GM20431 (cell line): ENCODE data around the gene IFT25.

Source experiments
- in situ Hi-C: fragments of 300-500 bp; cut with MseI, MboI; formaldehyde crosslinking; loops from one replicate; pipeline ENCODE4 v1.15.0; 2020; ENCODE audit warnings: low sequenced_read_pairs; ENCODE audit not compliant: unreplicated experiment

Gene IFT25

DNA sequence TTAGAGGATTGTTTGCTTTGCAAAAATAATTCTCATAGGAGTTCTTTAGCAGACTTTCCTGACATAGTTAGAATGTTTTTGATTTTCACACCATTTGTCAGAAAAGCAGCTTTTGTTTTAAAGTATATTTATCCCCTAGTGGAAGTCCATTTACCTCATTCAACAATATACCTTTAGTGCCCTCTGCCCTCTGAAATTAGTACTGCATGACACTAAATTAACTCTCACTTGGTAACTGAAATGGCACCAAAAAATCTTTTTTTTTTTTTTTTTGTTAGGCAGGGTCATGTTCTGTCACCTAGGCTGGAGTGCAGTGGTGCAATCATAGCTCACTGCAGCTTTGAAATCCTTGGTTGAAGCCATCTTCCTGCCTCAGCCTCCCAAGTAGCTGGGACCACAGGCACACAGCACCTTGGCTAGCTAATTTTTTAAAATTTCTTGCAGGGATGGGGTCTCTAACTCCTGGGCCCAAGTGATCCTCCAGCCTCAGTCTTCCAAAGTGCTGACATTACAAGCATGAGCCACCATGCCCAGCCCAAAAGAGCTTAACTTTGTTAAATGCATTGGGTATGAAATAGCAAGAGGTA is 14.3 kb upstream of the IFT25 start:
- in situ Hi-C loops: loop anchor here (10.0 kb wide), 1 partner anchor 105 kb away; no protein-coding TSS in a partner anchor

DNA sequence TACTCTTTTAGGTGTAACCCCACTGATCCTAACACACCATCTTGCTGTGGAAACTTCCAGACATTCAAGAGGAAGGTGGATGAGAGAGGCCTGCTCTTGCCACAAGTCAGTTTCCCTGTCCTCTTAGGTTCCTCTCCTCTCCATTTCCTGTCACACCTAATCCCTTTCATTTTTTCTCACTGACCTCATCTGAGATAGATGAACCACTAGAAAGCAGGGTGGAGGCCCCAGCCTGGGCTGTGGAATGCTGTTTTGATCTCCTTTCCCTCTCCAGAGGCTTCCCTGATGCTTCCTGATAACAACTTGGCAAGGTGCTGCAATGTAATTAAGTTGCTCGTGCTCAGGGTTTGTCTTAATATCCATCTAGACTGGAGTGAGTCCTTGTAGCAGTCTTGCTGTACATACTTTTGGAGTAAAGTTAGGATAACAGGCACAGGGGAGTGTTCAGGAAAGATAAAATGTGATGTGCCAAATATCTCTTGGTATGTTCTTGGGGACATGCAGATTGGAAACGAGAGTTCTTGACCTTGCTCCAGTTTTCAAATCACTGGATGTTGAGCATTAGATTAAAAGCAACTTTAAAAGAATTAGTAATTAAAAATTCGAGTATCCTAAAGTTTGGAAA is 11.8 kb upstream of the IFT25 start:
- in situ Hi-C loops: loop anchor here (10.0 kb wide), 1 partner anchor 103 kb away; no protein-coding TSS in a partner anchor

DNA sequence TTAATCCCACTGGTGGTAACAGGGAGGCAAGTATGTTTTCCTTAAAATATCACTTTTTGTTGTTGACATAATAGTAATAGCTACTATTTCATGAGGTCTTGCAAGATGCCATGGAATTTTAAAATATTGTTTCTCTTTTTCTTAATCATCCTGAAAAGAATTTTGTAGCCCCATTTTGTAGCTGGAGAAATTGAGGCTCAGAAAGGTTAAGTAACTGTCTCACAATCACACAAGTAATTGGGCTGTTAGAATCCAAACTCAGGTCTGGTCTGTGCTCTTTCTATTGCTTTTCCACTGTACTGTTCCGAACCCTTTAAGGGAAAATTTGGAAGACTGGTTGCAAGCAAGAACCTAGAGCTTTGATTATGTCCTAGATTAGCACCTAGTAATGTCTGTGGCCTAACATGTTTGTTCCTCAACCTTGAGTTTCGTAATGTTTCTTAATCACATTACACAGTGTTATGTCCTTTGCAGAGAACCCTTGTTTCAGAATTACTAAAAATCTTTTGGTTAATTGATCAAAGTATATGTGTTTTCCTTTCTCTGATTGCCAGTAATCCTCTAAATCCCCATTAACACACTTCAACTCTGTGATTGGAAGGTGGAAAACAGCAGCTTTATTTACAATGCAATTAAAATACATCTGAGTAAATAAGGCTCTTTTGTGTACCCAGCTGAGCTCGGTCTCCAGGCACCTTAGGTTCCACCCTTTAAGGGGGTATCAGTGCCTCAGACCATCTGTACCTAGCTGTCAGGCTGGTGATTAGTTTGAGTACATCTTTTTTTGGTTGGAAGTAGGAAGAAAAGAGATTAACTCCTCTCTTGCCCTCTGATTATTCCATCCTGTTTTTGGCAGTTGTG is 11.0 kb upstream of the IFT25 start:
- in situ Hi-C loops: loop anchor here (10.0 kb wide), 1 partner anchor 102 kb away; no protein-coding TSS in a partner anchor

DNA sequence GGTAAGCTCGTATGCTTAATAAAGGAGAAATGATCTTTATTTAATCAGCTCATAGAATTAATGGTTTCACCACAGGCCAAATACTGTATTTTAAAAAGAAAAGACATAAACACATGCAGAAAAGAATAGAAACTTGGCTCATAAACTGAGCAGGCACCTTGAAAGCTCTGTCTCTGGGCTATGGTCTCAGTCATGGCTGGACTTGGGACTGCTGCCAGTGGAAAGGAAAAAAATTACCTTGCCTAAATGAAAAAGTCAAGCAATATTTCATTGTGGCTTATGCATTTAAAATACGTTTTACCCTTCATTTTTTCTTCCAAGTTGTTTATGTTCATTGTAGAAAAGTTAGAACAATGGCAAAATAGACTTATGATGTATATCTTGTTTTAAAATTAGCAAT is 8.6 kb upstream of the IFT25 start:
- in situ Hi-C loops: loop anchor here (10.0 kb wide), 1 partner anchor 99 kb away; no protein-coding TSS in a partner anchor

DNA sequence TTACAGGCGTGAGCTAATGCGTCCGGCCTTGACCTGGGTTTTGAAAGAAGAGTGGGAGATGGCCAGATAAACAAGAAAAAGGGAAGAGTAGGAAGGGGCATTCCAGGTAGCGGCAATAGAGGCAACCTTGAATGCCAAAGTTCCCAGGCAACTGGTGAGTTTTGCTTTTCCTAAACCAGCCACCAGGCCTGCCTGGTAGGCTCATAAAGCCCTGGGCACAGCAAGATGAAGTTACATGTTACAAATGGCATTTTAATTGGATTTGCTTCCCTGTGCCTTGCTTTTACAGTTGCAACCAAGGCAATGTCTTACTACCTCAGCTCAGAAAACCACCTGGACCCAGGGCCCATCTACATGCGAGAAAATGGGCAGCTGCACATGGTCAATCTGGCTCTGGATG is 6.2 kb upstream of the IFT25 start:
- in situ Hi-C loops: loop anchor here (10.0 kb wide), 1 partner anchor 97 kb away; no protein-coding TSS in a partner anchor

DNA sequence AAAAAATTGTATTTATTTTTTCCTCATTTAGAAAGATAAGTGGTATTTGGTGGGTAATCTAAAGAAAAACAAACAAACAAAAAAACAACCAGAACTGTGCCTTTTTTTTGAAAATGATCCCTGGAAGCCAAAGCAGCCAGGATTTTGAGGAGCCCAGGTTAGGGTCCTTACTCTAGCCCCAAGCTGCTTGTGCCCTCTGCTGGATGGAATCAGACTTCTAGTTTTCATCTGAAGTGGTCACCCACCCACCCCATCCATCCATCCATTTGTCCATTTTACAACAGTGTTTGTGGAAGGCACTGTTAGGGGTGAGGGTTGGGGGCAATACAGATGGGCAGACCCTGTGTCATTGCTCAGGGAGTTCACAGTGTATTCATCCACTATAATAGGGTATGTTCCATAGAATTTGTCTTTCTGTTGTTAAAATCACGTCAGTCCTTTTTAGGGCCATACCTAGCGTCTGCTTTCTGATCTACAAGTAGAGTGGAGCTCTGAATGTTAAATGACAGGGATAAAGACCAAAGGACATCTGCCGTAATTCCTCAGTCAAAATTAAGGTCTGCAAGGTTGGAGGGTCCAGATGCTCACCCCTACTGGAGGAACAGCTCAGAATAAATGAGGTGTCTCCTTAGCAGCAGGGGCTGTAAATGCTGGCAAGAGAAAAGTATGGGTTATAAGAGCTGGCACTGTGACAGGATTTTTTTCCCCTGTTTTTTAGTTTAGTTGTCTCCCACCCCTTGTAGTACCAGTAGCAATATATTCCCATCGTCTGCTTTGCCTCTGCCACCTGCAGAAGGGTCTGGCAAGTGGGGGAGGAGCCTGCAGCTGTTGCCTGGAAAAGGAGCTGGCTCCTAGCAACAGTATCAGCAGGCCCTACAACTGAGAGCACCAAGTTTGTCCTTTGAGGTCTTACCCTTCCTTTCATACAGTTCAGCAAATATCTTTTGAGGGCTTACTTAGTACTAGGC is 3.8 kb upstream of the IFT25 start:
- in situ Hi-C loops: no loop called here

DNA sequence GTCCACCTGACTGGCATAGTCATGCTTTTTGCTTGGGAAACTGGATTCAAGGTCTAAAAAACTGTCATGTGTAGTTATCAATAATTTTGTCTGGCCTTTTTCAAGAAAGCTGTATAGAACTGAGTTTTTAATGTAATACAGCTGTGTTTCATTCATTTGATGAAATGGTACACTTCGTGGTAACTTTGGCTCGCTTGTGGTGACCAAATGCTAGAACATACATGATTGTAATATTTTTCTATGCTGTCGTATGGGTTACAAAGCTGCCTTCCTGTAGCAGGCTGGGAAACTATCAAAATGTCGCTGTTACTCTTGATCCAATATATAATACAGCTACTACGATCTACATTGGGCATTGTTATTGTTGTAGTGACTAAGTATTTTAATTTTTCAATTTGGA is 2.8 kb upstream of the IFT25 start:
- in situ Hi-C loops: no loop called here

DNA sequence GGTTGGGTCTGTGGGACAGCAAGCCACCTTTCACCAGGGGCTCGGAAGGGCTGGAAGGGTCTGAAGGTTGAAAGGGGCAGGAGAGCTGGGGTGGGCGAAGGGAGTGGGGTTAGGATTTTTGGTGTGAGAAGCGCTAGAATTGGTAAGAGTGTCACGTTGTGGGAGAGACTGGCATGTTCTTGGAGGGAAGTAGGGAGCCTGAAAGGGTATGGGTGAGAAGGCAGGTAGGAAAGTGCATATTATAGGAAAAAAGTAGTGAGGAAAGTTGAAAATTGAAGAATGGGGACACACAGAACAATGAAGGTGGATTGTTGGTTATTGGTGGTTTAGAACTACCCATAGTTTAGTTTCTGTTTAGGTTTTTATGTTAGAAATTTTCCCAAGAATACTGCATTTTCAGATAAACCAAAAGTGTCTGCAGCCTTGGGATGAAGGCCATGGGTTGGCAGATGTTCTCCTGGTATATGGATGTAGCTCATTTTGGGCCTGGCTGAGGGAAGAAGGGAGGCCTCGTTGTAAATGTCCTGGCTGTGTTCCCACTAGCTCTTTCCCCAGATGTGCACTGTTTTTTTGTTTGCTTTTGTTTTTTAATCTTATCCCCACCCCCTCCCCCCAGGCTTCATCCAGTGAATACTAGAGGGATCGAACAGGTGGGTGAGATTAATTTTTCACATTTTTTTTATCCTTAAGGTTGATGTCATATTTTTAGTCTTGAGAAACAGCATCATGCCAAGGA is 1.8 kb upstream of the IFT25 start:
- in situ Hi-C loops: no loop called here

DNA sequence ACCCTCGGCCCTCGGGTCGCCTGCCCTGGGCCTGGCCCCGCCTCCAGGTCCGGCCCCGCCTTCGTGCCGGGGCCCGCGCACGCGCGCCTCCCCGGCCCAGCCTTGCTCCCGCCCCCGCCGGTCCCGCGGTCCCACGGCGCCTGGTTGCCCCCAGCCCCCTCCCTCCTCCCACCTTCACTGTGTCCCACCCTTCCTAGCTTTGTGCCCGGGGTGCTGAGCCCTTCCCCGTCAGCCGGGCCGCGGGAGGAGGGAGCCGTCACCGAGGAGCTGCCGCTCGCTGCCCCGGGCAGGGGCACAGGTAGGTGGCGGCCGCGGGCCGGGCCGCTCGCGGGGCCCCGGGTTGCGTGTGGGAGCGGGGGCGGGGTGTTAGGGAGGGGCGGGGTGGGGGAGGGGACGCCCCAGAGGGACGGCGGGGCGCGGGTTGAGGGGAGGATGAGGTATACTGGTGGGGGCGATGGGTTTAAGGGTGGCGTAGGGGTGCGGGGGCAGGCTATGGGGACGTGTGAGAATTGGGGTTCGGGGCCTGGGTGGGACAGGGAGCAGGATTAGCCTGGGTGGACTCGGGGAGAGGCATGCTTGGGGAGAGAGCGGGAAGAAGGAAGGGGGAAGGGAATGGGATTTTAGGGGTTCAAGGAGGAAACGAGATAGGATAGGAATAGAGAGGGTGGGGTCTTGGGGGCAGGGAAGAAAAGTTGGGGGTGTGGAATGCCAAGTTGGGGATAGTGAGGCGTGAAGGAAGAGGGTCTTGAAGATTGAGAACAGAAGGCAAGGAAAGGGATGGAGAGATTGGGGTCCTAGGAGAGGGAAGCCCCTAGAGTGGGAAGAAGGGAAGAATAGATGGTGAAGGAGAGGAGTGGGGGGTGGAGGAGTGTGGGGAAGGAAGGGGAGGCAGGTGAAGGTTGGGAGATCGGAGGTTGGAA is 1.0 kb upstream of the IFT25 start, which contains the start of gene LRRC42:
Gene LRRC42 (plus strand): TSS at position 99 of the 920 bp plus-strand sequence. CDS start 5,650 bp downstream, outside the sequence.
- in situ Hi-C loops: no loop called here

DNA sequence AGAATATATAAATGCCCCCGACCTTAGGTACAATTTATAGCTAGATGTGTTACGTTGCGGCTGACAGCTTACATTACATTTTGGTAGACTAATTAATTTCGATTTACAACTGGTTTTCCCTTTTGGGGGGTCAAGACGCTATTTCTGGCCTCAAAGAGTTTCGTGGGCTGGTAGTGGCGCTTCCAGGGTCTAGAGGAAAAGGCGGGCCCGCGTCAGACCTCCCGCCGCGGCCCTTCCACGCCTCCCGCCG is 391 bp downstream of the IFT25 start:
- in situ Hi-C loops: no loop called here

DNA sequence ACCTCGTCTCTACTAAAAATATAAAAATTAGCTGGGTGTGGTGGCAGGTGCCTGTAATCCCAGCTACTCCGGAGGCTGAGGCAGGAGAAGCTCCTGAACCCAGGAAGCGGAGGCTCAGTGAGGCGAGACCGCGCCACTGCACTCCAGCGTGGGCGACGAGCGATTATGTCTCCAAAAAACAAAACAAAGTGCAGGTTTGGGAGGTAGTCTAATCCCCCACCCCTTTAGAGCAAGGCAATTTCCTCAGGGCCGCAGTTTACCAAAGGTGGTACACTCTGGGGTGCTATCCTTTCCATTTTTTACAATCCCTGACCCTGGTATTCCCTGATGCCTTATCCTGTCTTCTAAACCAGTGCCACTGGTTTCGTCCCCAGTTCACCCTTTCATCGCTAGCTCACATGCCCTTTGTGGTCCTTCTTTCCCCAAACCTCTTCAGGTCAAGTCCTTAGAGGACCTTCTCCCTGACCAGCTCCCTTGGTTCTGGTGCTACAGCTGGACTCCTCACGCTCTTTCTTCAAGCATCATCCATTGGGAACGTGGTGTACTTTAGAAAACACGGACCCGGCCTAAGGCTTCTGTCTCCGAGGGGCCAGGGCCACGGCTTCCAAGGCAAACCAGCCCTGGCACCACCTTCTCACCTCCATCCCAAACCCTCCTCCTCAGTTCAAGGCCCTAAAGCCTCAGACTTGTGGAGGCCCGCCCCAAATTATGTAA is 873 bp downstream of the IFT25 start:
- in situ Hi-C loops: no loop called here

DNA sequence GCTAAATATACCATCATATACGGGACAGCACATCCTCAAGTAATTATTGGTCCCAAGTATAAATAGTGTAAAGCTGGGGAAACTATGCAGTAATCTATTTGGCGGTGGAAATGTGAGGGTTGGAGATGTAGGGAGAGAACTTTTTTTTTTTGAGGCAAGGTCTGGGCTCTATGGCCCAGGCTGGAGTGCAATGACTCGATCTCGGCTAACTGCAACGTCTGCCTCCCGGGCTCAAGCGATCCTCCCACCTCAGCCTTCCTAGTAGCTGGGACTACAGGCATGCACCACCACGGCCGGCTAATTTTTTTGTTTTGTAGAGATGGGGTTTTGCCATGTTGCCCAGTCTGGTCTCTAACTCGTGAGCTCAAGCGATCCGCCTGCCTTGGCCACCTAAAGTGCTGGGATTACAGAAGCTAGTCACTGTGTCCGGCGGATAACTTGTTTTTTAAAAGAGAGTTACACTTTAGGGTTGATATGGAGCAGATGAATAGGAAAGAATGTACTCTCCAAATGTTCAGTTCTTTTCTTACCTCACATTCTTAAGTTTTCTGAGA is 1.9 kb downstream of the IFT25 start:
- in situ Hi-C loops: no loop called here

DNA sequence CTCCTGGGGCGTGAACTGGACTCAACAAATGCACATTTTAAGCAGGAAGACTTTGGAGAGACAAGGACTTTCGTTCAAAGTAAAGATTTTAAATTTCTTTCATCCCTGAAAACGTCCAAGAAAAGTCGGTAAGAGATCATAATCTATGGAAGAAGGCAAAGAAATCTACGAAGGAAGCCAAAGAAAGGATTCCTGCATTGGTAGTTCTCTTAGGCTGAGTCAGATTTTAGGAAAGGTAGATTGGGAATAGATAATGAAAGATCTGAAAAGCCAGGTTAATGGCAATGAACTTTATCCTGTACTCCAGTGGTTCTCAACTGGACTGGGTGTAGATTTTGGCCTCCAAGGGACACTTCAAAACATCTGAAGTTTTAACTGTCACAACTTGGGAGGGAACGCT is 2.4 kb downstream of the IFT25 start:
- in situ Hi-C loops: no loop called here

DNA sequence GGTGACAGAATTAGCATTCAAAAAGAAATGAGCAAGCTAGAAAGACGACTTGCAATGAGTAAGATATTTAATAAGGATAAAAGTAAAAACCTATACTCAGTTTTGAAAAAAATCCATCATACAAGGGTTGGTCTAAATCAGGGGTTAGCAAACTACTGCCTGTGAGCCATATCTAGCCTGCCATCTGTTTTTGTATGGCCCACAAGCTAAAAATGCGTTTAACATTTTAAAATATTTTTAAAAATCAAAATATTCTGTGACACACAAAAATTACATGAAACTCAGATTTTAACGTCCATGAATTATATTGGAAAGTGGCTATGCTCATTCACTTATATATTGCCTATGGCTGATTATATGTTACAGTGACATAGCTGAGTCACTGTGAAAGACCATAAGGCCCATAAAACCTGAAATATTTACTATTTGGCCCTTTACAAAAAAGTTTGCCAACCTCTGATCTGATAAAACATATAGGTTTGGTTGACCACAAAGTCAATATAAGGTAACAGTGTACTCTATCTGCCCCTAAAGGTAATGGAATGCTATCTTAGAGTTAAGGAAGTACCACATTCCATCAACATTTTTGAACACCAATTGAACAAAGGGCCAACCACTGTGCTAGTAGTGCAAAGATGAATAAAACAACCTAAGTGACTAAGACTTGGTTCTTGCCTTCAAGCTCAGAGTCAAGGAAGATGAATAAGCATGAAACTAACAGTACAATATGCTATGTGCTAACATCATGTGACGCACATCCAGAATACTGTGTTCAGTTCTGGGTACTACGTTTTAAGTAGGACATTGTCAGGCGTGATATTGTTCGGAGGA is 3.2 kb downstream of the IFT25 start:
- in situ Hi-C loops: no loop called here

DNA sequence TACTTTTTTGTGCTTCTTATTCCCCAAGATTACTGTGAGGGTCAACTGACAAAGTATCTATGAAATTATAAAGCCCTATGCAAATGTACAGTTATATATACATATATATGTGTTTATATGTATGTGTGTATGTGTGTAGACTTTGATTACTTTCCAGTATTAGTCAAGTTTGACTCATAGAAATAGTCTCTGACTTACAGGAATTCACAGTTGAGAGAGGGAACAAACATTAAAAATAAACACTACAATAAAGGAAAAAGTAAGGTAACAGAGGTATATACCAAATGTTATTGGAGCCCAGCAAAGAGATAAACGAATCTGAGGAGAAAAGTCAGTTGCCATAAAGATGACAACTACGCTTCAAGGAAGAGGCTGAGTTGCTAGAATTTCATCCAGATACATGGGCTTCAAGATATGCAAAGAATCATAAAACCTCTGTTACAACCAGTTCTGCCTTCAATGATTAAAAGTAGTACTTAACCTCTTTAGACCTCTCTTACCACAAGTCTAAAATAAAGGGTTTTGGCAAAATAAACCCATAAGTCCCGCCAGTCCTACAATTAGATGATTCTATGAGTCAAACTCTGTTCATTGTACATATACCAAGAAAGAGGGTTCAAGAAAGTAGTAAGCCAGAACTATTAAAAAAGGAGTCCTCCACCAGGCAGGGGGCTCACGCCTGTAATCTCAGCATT is 7.2 kb downstream of the IFT25 start:
- in situ Hi-C loops: no loop called here

DNA sequence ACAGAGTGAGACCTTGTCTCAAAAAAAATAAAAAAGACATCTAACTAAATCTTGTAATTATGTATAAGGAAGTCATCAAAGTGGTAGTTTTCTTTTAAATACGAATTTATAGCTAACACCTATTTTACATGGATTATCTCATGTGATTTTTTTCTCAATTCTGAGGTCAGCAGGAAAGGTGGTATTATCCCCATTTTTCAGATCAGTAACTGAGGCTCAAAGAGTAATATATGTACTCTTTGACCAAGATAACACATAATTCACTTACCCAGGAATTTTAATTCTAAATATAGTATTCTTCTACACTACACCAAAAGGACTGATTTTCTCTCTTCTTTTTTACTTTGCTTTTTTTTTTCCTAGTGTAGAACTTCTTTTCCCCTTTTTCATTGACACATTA is 9.1 kb downstream of the IFT25 start:
- in situ Hi-C loops: no loop called here
